Stimulated activated CD4-positive, alpha-beta T cell treated with anti-CD3 and anti-CD28 coated beads, Interleukin-4, amount 100 ng/mL, for 48 hours (primary cell): ENCODE results near the gene MARCKS.
"Not testable (repeated sequence)": the region's sequence is repeated elsewhere in the genome, so short reads cannot be mapped to it uniquely, and the experiment has no call there.

Experiments used
- DNase-seq, 2 donors: peaks; one replicate each; pipeline ENCODE4 v3.0.0-alpha.2; 2020; ENCODE audit warnings: low read depth in 2 of 2

Gene MARCKS

GRCh38 chr6:113884011-113884410 lies 26.9 kb downstream of the MARCKS start:
- no peak for DNase-seq

- DNase-seq = no peak
Measured at GRCh38 chr6:113886512-113886911, 29.4 kb downstream of the MARCKS start.

- DNase-seq = no peak
Measured at GRCh38 chr6:113888493-113888892, 31.3 kb downstream of the MARCKS start.

- no peak for DNase-seq
Measured at GRCh38 chr6:113888956-113889630, 31.9 kb downstream of the MARCKS start.

GRCh38 chr6:113893451-113893850 lies 36.3 kb downstream of the MARCKS start:
- DNase-seq = no peak

GRCh38 chr6:113893866-113894265 lies 36.7 kb downstream of the MARCKS start:
- DNase-seq = no peak

GRCh38 chr6:113894712-113895674 lies 37.8 kb downstream of the MARCKS start:
- DNase-seq = no peak

GRCh38 chr6:113901482-113901881 lies 44.3 kb downstream of the MARCKS start:
- DNase-seq = no peak

- DNase-seq = no peak
Measured at GRCh38 chr6:113903666-113904330, 46.7 kb downstream of the MARCKS start.

- no peak for DNase-seq
Measured at GRCh38 chr6:113907102-113907815, 50.1 kb downstream of the MARCKS start.

- DNase-seq = no peak
Measured at GRCh38 chr6:113908801-113909200, 51.7 kb downstream of the MARCKS start.

- DNase-seq = no peak
Measured at GRCh38 chr6:113909224-113909856, 52.2 kb downstream of the MARCKS start.

GRCh38 chr6:113910285-113910684 lies 53.1 kb downstream of the MARCKS start:
- not testable (repeated sequence) for DNase-seq
